GM12878 (cell line): ENCODE measurements around the gene PPP2R3C.

ENCODE experiments used
- ATF2 ChIP-seq: IDR thresholded peaks from 2 replicates; pipeline ENCODE4 v1.6.1; 2012; ENCODE audit warnings: low read length, inconsistent platforms
- CBFB ChIP-seq: IDR thresholded peaks from 2 replicates; pipeline ENCODE4 v1.6.1; 2016; ENCODE audit warnings: antibody characterized with exemption, low read depth
- CREM ChIP-seq: IDR thresholded peaks from 2 replicates; pipeline ENCODE4 v1.6.1; 2014; ENCODE audit warnings: antibody characterized with exemption, low read depth
- CTCF ChIP-seq, 3 experiments: IDR thresholded peaks in 2 of 3; conservative IDR thresholded peaks in 1 of 3; 2 replicates each; pipeline ENCODE4 v1.5.1; 2011; ENCODE audit warnings: low read depth in 3 of 3, low read length in 3 of 3, mild to moderate bottlenecking in 3 of 3, control low read depth in 2 of 3, moderate library complexity in 2 of 3, inconsistent platforms in 1 of 3, mixed read lengths in 1 of 3; ENCODE audit not compliant: control insufficient read depth in 2 of 3, insufficient read depth in 1 of 3; ENCODE audit errors: extremely low read depth in 1 of 3
- IKZF2 ChIP-seq, 2 experiments: fragments of 450-650 bp; IDR thresholded peaks; 2 replicates each; pipeline ENCODE4 v1.6.1; 2017; ENCODE audit warnings: mild to moderate bottlenecking in 2 of 2, moderate library complexity in 2 of 2
- KAT2A ChIP-seq: conservative IDR thresholded peaks from 2 replicates; pipeline ENCODE4 v1.6.1; 2011; ENCODE audit warnings: low read depth, low read length; ENCODE audit not compliant: control insufficient read depth
- NFXL1 ChIP-seq: fragments of 450-650 bp; IDR thresholded peaks from 2 replicates; pipeline ENCODE4 v1.6.1; 2017; ENCODE audit warnings: antibody characterized with exemption, mild to moderate bottlenecking, borderline replicate concordance
- RAD21 ChIP-seq: IDR thresholded peaks from 2 replicates; pipeline ENCODE4 v1.6.1; 2011; ENCODE audit warnings: mild to moderate bottlenecking, low read depth, low read length, moderate library complexity; ENCODE audit not compliant: insufficient read depth
- SIN3A ChIP-seq: IDR thresholded peaks from 2 replicates; pipeline ENCODE4 v1.6.1; 2012; ENCODE audit warnings: low read depth, low read length, improper control_type of control experiment
- TBL1XR1 ChIP-seq: IDR thresholded peaks from 2 replicates; pipeline ENCODE4 v1.6.1; 2012; ENCODE audit warnings: low read depth, low read length, improper control_type of control experiment
- ZBED1 ChIP-seq: IDR thresholded peaks from 2 replicates; pipeline ENCODE4 v1.6.1; 2016; ENCODE audit warnings: borderline replicate concordance
- ZBTB40 ChIP-seq: fragments of 450-650 bp; IDR thresholded peaks from 2 replicates; pipeline ENCODE4 v1.6.1; 2016; ENCODE audit warnings: mild to moderate bottlenecking, moderate library complexity, borderline replicate concordance

GRCh38 chr14:35158491-35158890, 36.7 kb upstream of the PPP2R3C start:
- TF ChIP-seq ZBTB40 (no peak), NFXL1 (no peak), ATF2 (no peak), TBL1XR1 (no peak), CTCF (IDR thresholded peaks at IDR 0.05 in 2 of 3, conservative IDR thresholded peaks at IDR 0.05 in 1 of 3; ENCODE audit: control insufficient read depth in 2 of 3, extremely low read depth in 1 of 3, insufficient read depth in 1 of 3, low read depth in 3 of 3, low read length in 3 of 3) (no peak), CBFB (no peak), KAT2A (no peak), CREM (no peak), ZBED1 (no peak), IKZF2 (IDR thresholded peaks at IDR 0.05) (no peak), SIN3A (no peak), RAD21 (no peak)
